ENCODE measurements around the gene TDRD7.
A peak's percentile ranks its signal among the peaks of the same experiment; 100 is the strongest.

The TDRD7 gene

GRCh38 chr9:97506787-97507186 lies 94.9 kb downstream of the TDRD7 start:
- in situ Hi-C loops (cut with HindIII; ENCODE audit: low pct_ligation_motif_present, low sequenced_read_pairs) = no loop called here
- DNase-seq = no peak
- H3K36me3 ChIP-seq (replicated peaks) = no peaks in the 10 kb centered on the region
- H3K27ac ChIP-seq = no peak overlapping the region
- TF ChIP-seq CTCF (IDR thresholded peaks at IDR 0.05; ENCODE audit: low read depth, low read length, missing control alignments) = no peak
- H3K27me3 ChIP-seq (replicated peaks) = peaks cover 36% of the 10 kb centered on the region
- H3K4me3 ChIP-seq (ENCODE audit: low read depth, low read length) = no peak overlapping the region

- no peak overlapping the region for H3K27ac ChIP-seq
- DNase-seq = no peak
- TF ChIP-seq CTCF (IDR thresholded peaks at IDR 0.05; ENCODE audit: low read depth, low read length, missing control alignments) = no peak
- no peak overlapping the region for H3K4me3 ChIP-seq (ENCODE audit: low read depth, low read length)
- in situ Hi-C loops (cut with HindIII; ENCODE audit: low pct_ligation_motif_present, low sequenced_read_pairs) = no loop called here
- H3K27me3 ChIP-seq (replicated peaks) = peaks cover 29% of the 10 kb centered on the region
- H3K36me3 ChIP-seq (replicated peaks) = no peaks in the 10 kb centered on the region
These were observed 95.6 kb downstream of the TDRD7 start for GRCh38 chr9:97507428-97507984.

- in situ Hi-C loops (cut with HindIII; ENCODE audit: low pct_ligation_motif_present, low sequenced_read_pairs) = no loop called here
- DNase-seq = no peak
- Histone ChIP-seq H3K27ac (no peak overlapping the region), H3K36me3 (replicated peaks) (no peaks in the 10 kb centered on the region), H3K4me3 (ENCODE audit: low read depth, low read length) (no peak overlapping the region), H3K27me3 (replicated peaks) (peaks cover 15% of the 10 kb centered on the region)
- no peak for TF ChIP-seq CTCF (IDR thresholded peaks at IDR 0.05; ENCODE audit: low read depth, low read length, missing control alignments)
These were observed 97.0 kb downstream of the TDRD7 start for GRCh38 chr9:97508852-97509251.

- TF ChIP-seq CTCF (IDR thresholded peaks at IDR 0.05; ENCODE audit: low read depth, low read length, missing control alignments) = no peak
- no peaks in the 10 kb centered on the region for H3K36me3 ChIP-seq (replicated peaks)
- no peak overlapping the region for H3K4me3 ChIP-seq (ENCODE audit: low read depth, low read length)
- in situ Hi-C loops (cut with HindIII; ENCODE audit: low pct_ligation_motif_present, low sequenced_read_pairs) = no loop called here
- no peak overlapping the region for H3K27ac ChIP-seq
- H3K27me3 ChIP-seq (replicated peaks) = peaks cover 8% of the 10 kb centered on the region
- peak; percentile 76 for DNase-seq
These were observed 99.1 kb downstream of the TDRD7 start for GRCh38 chr9:97510797-97511654.

GRCh38 chr9:97511655-97512427 lies 99.9 kb downstream of the TDRD7 start:
- in situ Hi-C loops (cut with HindIII; ENCODE audit: low pct_ligation_motif_present, low sequenced_read_pairs) = no loop called here

More at GRCh38 chr9:97511655-97512427, 99.9 kb downstream of the TDRD7 start:
- H3K27me3 ChIP-seq (replicated peaks) = peaks cover 3% of the 10 kb centered on the region
- H3K4me3 ChIP-seq (ENCODE audit: low read depth, low read length) = no peak overlapping the region
- no peak for DNase-seq
- no peak overlapping the region for H3K27ac ChIP-seq
- TF ChIP-seq CTCF (IDR thresholded peaks at IDR 0.05; ENCODE audit: low read depth, low read length, missing control alignments) = no peak
- no peaks in the 10 kb centered on the region for H3K36me3 ChIP-seq (replicated peaks)

All from brain microvascular endothelial cell (primary cell).